Uterine smooth muscle cell (primary cell): Measurements from ENCODE around the gene ATP6V0B. TPM values are rescaled to one million over a fixed set of nuclear protein-coding genes. Genes with fewer than 3 reads are reported as not detected.

ENCODE experiments used
- total RNA-seq: library from RNA; depleted of rRNA; stranded (reverse); fragments of >200 nt; gene quantifications from 2 replicates; pipeline ENCODE4 v1.2.3, GENCODE V29; 2014

Gene ATP6V0B
- 104 and 109 TPM in 2 replicates for total RNA-seq

GRCh38 chr1:43974443-43975248 is at the start of gene ATP6V0B:
ATP6V0B (plus strand) TSS chr1:43974960; CDS start chr1:43975041, 81 bp downstream.

GRCh38 chr1:43933386-43934100 is 41.2 kb upstream of the ATP6V0B start, which contains the start of gene ARTN:
ARTN (plus strand) TSS chr1:43933801; CDS start chr1:43935657, 1,856 bp downstream.

GRCh38 chr1:43946236-43947060 is 28.3 kb upstream of the ATP6V0B start, which contains the start of gene IPO13:
IPO13 (plus strand) TSS chr1:43946950; CDS start chr1:43947601, 651 bp downstream.

GRCh38 chr1:43969746-43970466 is 4.9 kb upstream of the ATP6V0B start, which contains the start of gene DPH2:
DPH2 (plus strand) TSS chr1:43970010; CDS start chr1:43970176, 166 bp downstream.

GRCh38 chr1:43978551-43979260 is 3.9 kb downstream of the ATP6V0B start, which contains the start of gene B4GALT2:
B4GALT2 (plus strand) TSS chr1:43979210; CDS start chr1:43981161, 1,951 bp downstream.

GRCh38 chr1:43991476-43992231 is 16.9 kb downstream of the ATP6V0B start, which contains the start of gene CCDC24:
CCDC24 (plus strand) TSS chr1:43991599; CDS start chr1:43991879, 280 bp downstream.

Other genes starting within 250 kb of the ATP6V0B start
- gene ARTN, start 41.2 kb upstream of the ATP6V0B start, total RNA-seq: 0.50 TPM in 1 of 2 replicates, not detected in the other
- 16.5 and 17.2 TPM in 2 replicates for gene IPO13, start 28.0 kb upstream of the ATP6V0B start, total RNA-seq
- gene DPH2, start 5.0 kb upstream of the ATP6V0B start, total RNA-seq: 11.4 and 14.3 TPM in 2 replicates
- 71.7 and 89.0 TPM in 2 replicates for gene B4GALT2, start 4.2 kb downstream of the ATP6V0B start, total RNA-seq
- 2.2 and 5.9 TPM in 2 replicates for gene CCDC24, start 16.6 kb downstream of the ATP6V0B start, total RNA-seq
- gene SLC6A9, start 56.5 kb downstream of the ATP6V0B start, total RNA-seq: 2.3 and 7.6 TPM in 2 replicates
- gene KLF17, start 143.9 kb downstream of the ATP6V0B start, total RNA-seq: under 0.01 TPM in 2 replicates
- gene KLF18, start 166.7 kb downstream of the ATP6V0B start, total RNA-seq: not detected in 2 replicates
- 22.0 and 25.3 TPM in 2 replicates for gene DMAP1, start 238.5 kb downstream of the ATP6V0B start, total RNA-seq